ENCODE measurements around the gene AGBL4.

AGBL4 gene

DNA sequence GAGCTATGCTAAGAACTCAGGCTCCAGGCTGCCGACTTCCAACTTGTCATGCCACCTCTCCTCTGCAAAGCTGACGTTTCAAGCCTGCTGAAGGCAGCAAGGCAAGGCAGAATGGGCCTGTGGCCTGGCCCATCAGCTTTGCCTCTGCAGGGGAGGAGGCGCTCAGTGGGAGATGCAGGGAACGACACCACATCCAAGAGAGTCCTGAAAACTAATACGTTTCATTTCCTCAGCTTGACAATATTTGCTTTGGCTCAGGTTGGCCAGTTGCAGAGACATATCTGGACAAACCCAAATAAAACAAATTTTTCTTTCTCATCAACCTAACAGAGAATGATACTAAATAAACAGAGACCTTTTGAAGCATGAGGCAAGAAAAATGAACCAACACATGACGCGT lies 1282.4 kb downstream of the AGBL4 start:
- no peak overlapping the region for H3K4me3 ChIP-seq (ENCODE audit: low read depth, low read length)
- H3K27ac ChIP-seq, result no peak overlapping the region
- DNase-seq, result no peak
- TF ChIP-seq, protein P1, sequence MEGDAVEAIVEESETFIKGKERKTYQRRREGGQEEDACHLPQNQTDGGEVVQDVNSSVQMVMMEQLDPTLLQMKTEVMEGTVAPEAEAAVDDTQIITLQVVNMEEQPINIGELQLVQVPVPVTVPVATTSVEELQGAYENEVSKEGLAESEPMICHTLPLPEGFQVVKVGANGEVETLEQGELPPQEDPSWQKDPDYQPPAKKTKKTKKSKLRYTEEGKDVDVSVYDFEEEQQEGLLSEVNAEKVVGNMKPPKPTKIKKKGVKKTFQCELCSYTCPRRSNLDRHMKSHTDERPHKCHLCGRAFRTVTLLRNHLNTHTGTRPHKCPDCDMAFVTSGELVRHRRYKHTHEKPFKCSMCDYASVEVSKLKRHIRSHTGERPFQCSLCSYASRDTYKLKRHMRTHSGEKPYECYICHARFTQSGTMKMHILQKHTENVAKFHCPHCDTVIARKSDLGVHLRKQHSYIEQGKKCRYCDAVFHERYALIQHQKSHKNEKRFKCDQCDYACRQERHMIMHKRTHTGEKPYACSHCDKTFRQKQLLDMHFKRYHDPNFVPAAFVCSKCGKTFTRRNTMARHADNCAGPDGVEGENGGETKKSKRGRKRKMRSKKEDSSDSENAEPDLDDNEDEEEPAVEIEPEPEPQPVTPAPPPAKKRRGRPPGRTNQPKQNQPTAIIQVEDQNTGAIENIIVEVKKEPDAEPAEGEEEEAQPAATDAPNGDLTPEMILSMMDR (IDR thresholded peaks at IDR 0.05; ENCODE audit: low read depth, low read length), result no peak
- H3K9me3 ChIP-seq (ENCODE audit: severe bottlenecking), result no peaks in the 10 kb centered on the region
- H3K36me3 ChIP-seq, result peaks cover 16% of the 10 kb centered on the region
- no peaks in the 10 kb centered on the region for H3K27me3 ChIP-seq (ENCODE audit: insufficient read depth, low read depth, severe bottlenecking)

DNA sequence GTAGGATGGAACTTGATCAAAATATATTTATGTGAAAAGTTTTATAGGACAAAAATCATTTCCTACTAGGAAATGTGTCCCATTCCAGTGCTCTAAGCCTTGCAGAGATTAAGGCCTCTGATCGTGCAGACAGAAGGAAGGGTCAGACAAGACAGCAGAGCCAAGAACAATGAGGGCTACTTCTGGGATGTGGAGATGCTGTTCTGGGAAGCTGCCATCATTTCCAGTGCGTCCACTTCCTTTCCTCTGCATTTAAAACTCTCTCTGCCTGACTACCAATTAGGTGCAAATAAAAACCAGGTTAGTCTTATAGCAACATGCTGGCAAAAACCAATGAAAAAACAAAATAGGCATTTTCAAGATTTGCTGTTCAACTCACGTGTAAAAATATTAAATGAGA lies 1283.1 kb downstream of the AGBL4 start:
- no peak for DNase-seq
- no peaks in the 10 kb centered on the region for H3K9me3 ChIP-seq (ENCODE audit: severe bottlenecking)
- H3K27me3 ChIP-seq (ENCODE audit: insufficient read depth, low read depth, severe bottlenecking), result no peaks in the 10 kb centered on the region
- H3K27ac ChIP-seq, result no peak overlapping the region
- no peak overlapping the region for H3K4me3 ChIP-seq (ENCODE audit: low read depth, low read length)
- peaks cover 18% of the 10 kb centered on the region for H3K36me3 ChIP-seq
- TF ChIP-seq, protein P1 (IDR thresholded peaks at IDR 0.05; ENCODE audit: low read depth, low read length), result no peak

DNA sequence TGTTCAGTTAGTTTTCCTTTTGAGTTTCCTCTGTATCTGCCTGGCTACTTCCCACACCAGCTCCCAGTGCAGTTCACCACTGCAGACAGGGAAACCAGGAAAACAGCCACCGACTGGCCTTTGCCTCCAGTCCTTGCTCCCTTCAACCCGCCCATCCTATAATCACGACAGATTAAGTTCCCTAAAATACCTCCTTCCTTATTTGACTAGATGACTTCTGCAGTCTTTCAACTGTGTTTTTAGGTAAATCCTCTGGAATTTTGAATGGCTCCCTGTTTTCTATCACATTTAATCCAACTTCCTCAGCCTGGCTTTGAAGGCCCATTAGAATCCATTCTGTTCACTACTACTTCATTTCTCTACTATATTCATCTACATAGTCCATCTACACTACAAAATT lies 1284.7 kb downstream of the AGBL4 start:
- no peaks in the 10 kb centered on the region for H3K27me3 ChIP-seq (ENCODE audit: insufficient read depth, low read depth, severe bottlenecking)
- no peak overlapping the region for H3K27ac ChIP-seq
- DNase-seq, result no peak
- peaks cover 22% of the 10 kb centered on the region for H3K36me3 ChIP-seq
- TF ChIP-seq, protein P1 (IDR thresholded peaks at IDR 0.05; ENCODE audit: low read depth, low read length), result no peak
- H3K9me3 ChIP-seq (ENCODE audit: severe bottlenecking), result no peaks in the 10 kb centered on the region
- H3K4me3 ChIP-seq (ENCODE audit: low read depth, low read length), result no peak overlapping the region

DNA sequence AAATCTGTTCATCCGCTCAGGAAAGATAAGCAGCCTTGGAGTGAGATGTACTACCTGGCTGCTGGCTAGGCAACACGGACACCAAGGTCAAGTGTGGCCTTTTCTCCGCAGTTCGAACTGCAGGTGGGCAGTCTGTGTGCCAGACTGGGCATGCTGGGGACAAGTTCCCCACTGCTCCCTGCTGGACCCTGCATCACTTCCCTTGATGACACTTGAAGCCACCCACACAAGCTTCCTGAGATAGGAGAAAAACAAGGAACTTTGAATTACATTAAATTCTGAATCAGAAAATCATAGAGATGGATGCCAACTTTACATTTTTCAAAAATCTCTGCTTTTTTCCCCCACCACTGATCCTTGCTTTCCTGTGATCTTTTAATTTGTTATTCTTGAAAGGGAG lies 1285.4 kb downstream of the AGBL4 start:
- Histone ChIP-seq H3K9me3 (ENCODE audit: severe bottlenecking) (no peaks in the 10 kb centered on the region), H3K4me3 (ENCODE audit: low read depth, low read length) (no peak overlapping the region), H3K27ac (no peak overlapping the region), H3K36me3 (peaks cover 29% of the 10 kb centered on the region), H3K27me3 (ENCODE audit: insufficient read depth, low read depth, severe bottlenecking) (no peaks in the 10 kb centered on the region)
- TF ChIP-seq, protein P1 (IDR thresholded peaks at IDR 0.05; ENCODE audit: low read depth, low read length), result no peak
- DNase-seq, result peak; percentile 47

DNA sequence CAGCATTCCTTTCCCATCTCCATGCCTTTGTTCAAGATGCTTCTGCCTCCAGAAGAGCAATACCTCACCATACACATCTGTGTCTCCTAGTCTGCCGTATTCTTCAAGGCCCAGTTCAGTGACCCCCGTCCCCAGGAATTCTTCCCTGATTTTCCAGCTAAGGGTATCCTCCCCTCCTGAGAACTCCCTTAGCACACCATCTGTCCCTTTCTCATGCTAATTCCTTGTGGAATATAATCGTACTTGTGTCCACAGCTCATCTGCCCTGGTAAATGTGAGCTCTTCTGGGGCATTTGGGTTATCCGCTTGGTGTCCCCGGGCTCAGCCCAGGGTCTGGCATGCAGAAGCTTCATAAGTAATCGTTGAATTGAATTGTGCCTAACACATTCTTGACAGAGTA lies 1288.0 kb downstream of the AGBL4 start:
- DNase-seq, result peak; percentile 49
- Histone ChIP-seq H3K27ac (no peak overlapping the region; the same call in 1 of the 2 replicates), H3K27me3 (ENCODE audit: insufficient read depth, low read depth, severe bottlenecking) (no peaks in the 10 kb centered on the region), H3K9me3 (ENCODE audit: severe bottlenecking) (no peaks in the 10 kb centered on the region), H3K4me3 (ENCODE audit: low read depth, low read length) (no peak overlapping the region), H3K36me3 (peaks cover 40% of the 10 kb centered on the region)
- TF ChIP-seq, protein P1 (IDR thresholded peaks at IDR 0.05; ENCODE audit: low read depth, low read length), result no peak

DNA sequence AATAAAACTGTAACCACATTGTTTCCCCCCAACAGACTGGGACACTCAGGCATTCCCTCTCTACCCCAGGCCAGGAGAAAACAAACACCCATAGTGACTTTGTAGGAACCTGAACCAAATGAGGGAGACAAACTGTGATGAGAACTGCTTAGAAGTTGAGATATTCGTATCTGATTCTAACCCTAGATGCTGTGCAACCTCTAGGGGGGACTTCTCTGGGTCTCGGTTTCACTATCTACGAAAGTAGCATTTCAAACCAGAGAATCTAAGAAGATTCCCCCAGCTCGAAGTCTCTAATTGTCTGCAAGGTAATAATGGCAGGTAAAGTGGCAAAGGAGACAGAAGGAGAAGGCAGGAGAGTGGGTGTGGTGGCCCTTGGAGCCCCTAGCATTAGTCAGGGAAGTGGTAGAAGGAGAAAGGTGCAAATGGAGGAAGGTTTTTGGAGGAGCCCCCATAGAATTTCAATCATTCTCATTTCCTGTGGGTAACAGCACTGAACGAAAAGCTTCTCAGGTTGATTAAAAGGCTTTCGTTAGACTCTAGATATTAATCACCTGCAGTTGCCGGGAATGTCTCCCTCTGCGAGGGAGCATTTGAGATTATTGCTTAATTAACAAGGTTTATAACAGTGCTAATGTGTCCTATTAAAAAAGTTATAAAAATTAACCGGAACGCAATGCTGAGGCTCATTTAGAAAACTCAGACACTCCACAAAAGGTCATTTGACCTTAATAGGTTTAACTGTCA lies 1293.4 kb downstream of the AGBL4 start:
- Histone ChIP-seq H3K4me3 (ENCODE audit: low read depth, low read length) (no peak overlapping the region), H3K36me3 (peaks cover 43% of the 10 kb centered on the region), H3K27me3 (ENCODE audit: insufficient read depth, low read depth, severe bottlenecking) (no peaks in the 10 kb centered on the region), H3K27ac (peak overlapping the region; percentile 18), H3K9me3 (ENCODE audit: severe bottlenecking) (no peaks in the 10 kb centered on the region)
- DNase-seq, result no peak
- TF ChIP-seq, protein P1 (IDR thresholded peaks at IDR 0.05; ENCODE audit: low read depth, low read length), result no peak
